Ammon's horn (tissue), 1 donor: ENCODE data around the gene PSKH1.
"Not testable (repeated sequence)": the region's sequence is repeated elsewhere in the genome, so short reads cannot be mapped to it uniquely, and the experiment has no call there.

Source experiments
- DNase-seq: peaks from one replicate; pipeline ENCODE4 v3.0.0-alpha.2; 2016; ENCODE audit warnings: low spot score

Gene PSKH1

GRCh38 chr16:67892899-67893742, at the start of gene PSKH1:
Gene PSKH1, plus strand, starts transcription at chr16:67893254. Its CDS starts 15,496 bp downstream, at chr16:67908750.
- peak; percentile 98 for DNase-seq

- DNase-seq, result no peak
Measured at GRCh38 chr16:67843343-67843765, 49.7 kb upstream of the PSKH1 start.

GRCh38 chr16:67844497-67844896, 48.6 kb upstream of the PSKH1 start:
- no peak for DNase-seq

GRCh38 chr16:67845291-67846062, 47.6 kb upstream of the PSKH1 start:
- no peak for DNase-seq

- no peak for DNase-seq
Measured at GRCh38 chr16:67846063-67846319, 47.1 kb upstream of the PSKH1 start.

- peak; percentile 95 for DNase-seq
Measured at GRCh38 chr16:67846320-67847063, 46.6 kb upstream of the PSKH1 start, which contains the start of gene NUTF2. Gene NUTF2, plus strand, starts transcription at chr16:67846933. Its CDS starts 18,198 bp downstream, at chr16:67865131.

GRCh38 chr16:67847064-67847861, 45.8 kb upstream of the PSKH1 start, which contains the start of gene CENPT:
Gene CENPT, minus strand, starts transcription at chr16:67847693. Its CDS starts 13,834 bp downstream, at chr16:67833859.
- DNase-seq, result peak; percentile 64

- DNase-seq, result no peak
Measured at GRCh38 chr16:67848118-67848517, 44.9 kb upstream of the PSKH1 start.

GRCh38 chr16:67853670-67854069, 39.4 kb upstream of the PSKH1 start:
- no peak for DNase-seq

GRCh38 chr16:67855789-67856188, 37.3 kb upstream of the PSKH1 start:
- no peak for DNase-seq

- no peak for DNase-seq
Measured at GRCh38 chr16:67856927-67857546, 36.0 kb upstream of the PSKH1 start.

GRCh38 chr16:67857547-67858233, 35.4 kb upstream of the PSKH1 start:
- DNase-seq, result no peak

- no peak for DNase-seq
Measured at GRCh38 chr16:67858500-67858899, 34.6 kb upstream of the PSKH1 start.

GRCh38 chr16:67860589-67861398, 32.3 kb upstream of the PSKH1 start:
- DNase-seq, result no peak

GRCh38 chr16:67861877-67862276, 31.2 kb upstream of the PSKH1 start:
- no peak for DNase-seq

GRCh38 chr16:67862623-67863583, 30.2 kb upstream of the PSKH1 start:
- DNase-seq, result no peak

GRCh38 chr16:67864044-67864443, 29.0 kb upstream of the PSKH1 start:
- DNase-seq, result not testable (repeated sequence)

- no peak for DNase-seq
Measured at GRCh38 chr16:67864594-67864993, 28.5 kb upstream of the PSKH1 start.
